Gastroesophageal sphincter (tissue), 4 donors: ENCODE results near the gene PCSK1N. TPM values are rescaled to one million over a fixed set of nuclear protein-coding genes. Genes with fewer than 3 reads are reported as not detected.
A peak's percentile ranks its signal among the peaks of the same experiment; 100 is the strongest.

Experiments
- ATAC-seq: fragments of 150-250 bp; one replicate; pipeline ENCODE4 v1.9.1; 2016; ENCODE audit warnings: mild to moderate bottlenecking, moderate library complexity
- H3K27ac ChIP-seq, 4 donors: fragments of 200-600 bp; sonication (generic) in 3 of 4; 1 replicate in 3 of 4; 2 replicates in 1 of 4; pipeline ENCODE4 v1.5.1; 2016 to 2019
- H3K27me3 ChIP-seq: fragments of 200-600 bp; sonication (generic); one replicate; pipeline ENCODE4 v1.5.1; 2019
- H3K36me3 ChIP-seq, 2 donors: fragments of 200-600 bp; sonication (generic); one replicate each; pipeline ENCODE4 v1.5.1; 2019; ENCODE audit warnings: control low read depth in 1 of 2
- H3K4me1 ChIP-seq, 3 donors: fragments of 200-600 bp; sonication (generic); 1 replicate in 2 of 3; 2 replicates in 1 of 3; pipeline ENCODE4 v1.5.1; 2016 to 2019; ENCODE audit warnings: control low read depth in 2 of 3
- H3K4me3 ChIP-seq, 2 donors: fragments of 200-600 bp; sonication (generic); one replicate each; pipeline ENCODE4 v1.5.1; 2019; ENCODE audit warnings: mild to moderate bottlenecking in 1 of 2, moderate library complexity in 1 of 2
- H3K9me3 ChIP-seq, 3 donors: fragments of 200-600 bp; sonication (generic); one replicate each; pipeline ENCODE4 v1.5.1; 2017 to 2019; ENCODE audit warnings: control low read depth in 2 of 3
- EP300 ChIP-seq: sonication (generic); formaldehyde crosslinking; IDR thresholded peaks from one replicate; pipeline ENCODE4 v1.6.1; 2017; ENCODE audit warnings: antibody characterized with exemption, mild to moderate bottlenecking
- POLR2A ChIP-seq, 2 donors: fragments of 450-650 bp; IDR thresholded peaks; one replicate each; pipeline ENCODE4 v1.6.1; 2017; ENCODE audit warnings: antibody characterized with exemption in 2 of 2, mild to moderate bottlenecking in 2 of 2, moderate library complexity in 1 of 2
- POLR2AphosphoS5 ChIP-seq: sonication (generic); formaldehyde crosslinking; IDR thresholded peaks from one replicate; pipeline ENCODE4 v1.6.1; 2017; ENCODE audit warnings: antibody characterized with exemption
- WGBS, 2 donors: methylation state at CpG; one replicate each; pipeline ENCODE4 v1.1.5; 2018; ENCODE audit warnings: low coverage in 1 of 2; 5-methylcytosine and 5-hydroxymethylcytosine counted together
- total RNA-seq, 4 donors: library from RNA; depleted of rRNA; stranded (reverse); fragments of >200 nt; gene quantifications; one replicate each; pipeline ENCODE4 v1.1.0, GENCODE V29; 2016
- TF ChIP-seq, protein P1 (sequence below), 4 experiments: fragments of 200-600 bp in 2 of 4; fragments of 450-650 bp in 2 of 4; sonication (generic) in 1 of 4; IDR thresholded peaks; one replicate each; pipeline ENCODE4 v1.5.1; 2017 to 2019; ENCODE audit warnings: antibody characterized with exemption in 4 of 4, mild to moderate bottlenecking in 2 of 4, moderate library complexity in 2 of 4

Gene PCSK1N
- total RNA-seq, 4 donors from 2014 or later = 2.3 to 10.6 (median 5.5) TPM

DNA sequence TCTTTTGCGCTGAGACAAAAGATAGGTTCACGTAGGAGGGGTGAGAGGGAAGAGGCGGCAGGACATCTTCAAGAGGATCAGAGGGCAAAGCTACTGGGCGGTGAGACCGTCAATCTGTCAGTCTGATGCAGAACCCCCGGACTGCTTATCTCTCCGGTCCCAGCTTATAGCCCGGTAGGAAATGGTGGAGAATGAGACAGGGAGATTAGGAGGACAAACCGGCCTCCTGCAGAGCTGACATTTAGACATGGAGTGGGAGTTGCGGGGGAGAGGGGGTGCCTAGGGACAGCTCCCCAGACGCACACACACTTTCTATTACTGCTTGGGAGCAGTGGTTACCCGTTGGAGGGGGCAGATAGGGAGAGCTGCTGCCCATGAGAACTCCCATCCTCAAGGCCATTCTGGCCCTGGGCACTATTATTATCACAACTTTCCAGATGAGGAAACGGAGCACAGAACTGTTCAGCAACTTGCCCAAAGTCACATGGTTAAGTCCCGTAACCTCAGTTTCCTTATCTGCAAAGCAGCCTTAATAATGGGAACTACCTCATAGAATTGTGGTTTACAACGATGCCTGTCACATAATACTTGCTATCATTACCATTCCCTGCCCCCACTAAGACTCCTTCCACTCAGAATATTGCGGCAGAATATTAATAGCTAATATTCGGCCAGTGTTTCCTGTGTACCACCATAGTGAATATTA is 34.7 kb downstream of the PCSK1N start:
- WGBS, 2 donors = 27 to 47% methylated on average over 2 to 5 of the region's 17 CpGs
- H3K9me3 ChIP-seq = no peaks in the 10 kb centered on the region
- peak overlapping the region; percentile 76 to 91 (median 88) for H3K27ac ChIP-seq
- H3K4me3 ChIP-seq = peak overlapping the region; percentile 52 to 62
- peaks cover 0 to 16% of the 10 kb centered on the region in 2 donors for H3K36me3 ChIP-seq
- no peak for ATAC-seq
- no peak for TF ChIP-seq POLR2AphosphoS5
- TF ChIP-seq, protein P1, sequence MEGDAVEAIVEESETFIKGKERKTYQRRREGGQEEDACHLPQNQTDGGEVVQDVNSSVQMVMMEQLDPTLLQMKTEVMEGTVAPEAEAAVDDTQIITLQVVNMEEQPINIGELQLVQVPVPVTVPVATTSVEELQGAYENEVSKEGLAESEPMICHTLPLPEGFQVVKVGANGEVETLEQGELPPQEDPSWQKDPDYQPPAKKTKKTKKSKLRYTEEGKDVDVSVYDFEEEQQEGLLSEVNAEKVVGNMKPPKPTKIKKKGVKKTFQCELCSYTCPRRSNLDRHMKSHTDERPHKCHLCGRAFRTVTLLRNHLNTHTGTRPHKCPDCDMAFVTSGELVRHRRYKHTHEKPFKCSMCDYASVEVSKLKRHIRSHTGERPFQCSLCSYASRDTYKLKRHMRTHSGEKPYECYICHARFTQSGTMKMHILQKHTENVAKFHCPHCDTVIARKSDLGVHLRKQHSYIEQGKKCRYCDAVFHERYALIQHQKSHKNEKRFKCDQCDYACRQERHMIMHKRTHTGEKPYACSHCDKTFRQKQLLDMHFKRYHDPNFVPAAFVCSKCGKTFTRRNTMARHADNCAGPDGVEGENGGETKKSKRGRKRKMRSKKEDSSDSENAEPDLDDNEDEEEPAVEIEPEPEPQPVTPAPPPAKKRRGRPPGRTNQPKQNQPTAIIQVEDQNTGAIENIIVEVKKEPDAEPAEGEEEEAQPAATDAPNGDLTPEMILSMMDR (IDR thresholded peaks at IDR 0.05) = no peak
- TF ChIP-seq POLR2A (IDR thresholded peaks at IDR 0.05) = no peak
- no peak for TF ChIP-seq EP300
- no peaks in the 10 kb centered on the region for H3K27me3 ChIP-seq
- H3K4me1 ChIP-seq = peaks cover 0 to 16% (median 0%) of the 10 kb centered on the region in 3 donors

DNA sequence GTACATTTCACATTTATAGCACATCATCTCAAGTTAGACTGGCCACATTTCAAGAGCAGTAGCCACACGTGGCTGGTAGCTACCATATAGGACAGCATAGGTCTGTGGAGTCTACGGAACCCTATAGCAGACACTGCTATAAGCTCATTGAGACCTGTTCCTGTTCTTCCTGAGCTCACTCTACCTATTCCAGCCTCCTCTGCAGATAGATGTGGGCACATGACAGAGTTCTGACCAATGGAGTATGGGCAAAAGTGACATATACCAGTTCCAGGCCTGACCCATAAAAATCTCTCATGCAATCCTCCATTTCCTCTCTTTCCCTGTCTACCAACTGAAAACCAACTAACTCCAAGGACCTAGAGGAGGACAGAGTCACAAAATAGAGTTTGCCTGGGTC is 37.1 kb downstream of the PCSK1N start:
- no peak overlapping the region for H3K27ac ChIP-seq
- no peaks in the 10 kb centered on the region for H3K36me3 ChIP-seq
- peaks cover 0 to 15% (median 0%) of the 10 kb centered on the region in 3 donors for H3K4me1 ChIP-seq
- no peak overlapping the region for H3K4me3 ChIP-seq
- 40 to 79% methylated on average over 1 to 2 of the region's 2 CpGs for WGBS, 2 donors
- no peak for ATAC-seq
- TF ChIP-seq POLR2AphosphoS5 (no peak), POLR2A (IDR thresholded peaks at IDR 0.05) (no peak), EP300 (no peak)
- TF ChIP-seq, protein P1 (IDR thresholded peaks at IDR 0.05) = no peak
- no peaks in the 10 kb centered on the region for H3K9me3 ChIP-seq
- no peaks in the 10 kb centered on the region for H3K27me3 ChIP-seq

DNA sequence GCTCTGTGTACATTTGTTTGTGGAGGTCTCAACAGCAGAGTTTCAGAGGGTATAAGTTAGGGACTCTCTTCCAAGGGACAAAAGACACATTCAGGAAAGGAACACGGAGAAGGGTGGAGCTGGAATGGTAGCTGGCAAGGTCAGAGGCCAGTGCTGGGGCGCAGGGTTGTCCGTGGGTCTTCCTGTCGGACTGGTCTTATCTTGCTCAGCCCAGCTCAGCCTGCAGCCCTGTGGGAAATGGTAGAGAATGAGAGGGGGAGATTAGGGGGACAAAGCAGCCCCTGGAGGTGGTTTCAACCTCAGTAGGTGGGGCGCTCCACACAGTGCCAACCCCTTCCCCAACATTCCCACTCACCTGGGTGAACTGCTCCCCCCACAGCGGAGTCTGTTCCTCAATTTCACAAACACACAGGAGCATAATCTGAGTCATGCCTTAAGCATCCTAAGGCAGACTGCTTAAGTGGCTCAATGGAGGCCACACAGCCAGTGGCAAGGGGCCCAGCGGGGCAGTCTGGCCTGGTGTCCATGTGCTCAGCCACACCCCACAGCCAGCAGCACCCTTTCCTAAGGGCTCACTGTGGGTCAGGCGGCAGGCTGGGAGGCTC is 40.4 kb downstream of the PCSK1N start:
- no peak overlapping the region for H3K4me3 ChIP-seq
- H3K27me3 ChIP-seq = no peaks in the 10 kb centered on the region
- no peak overlapping the region for H3K27ac ChIP-seq
- H3K4me1 ChIP-seq = no peaks in the 10 kb centered on the region
- H3K9me3 ChIP-seq = no peaks in the 10 kb centered on the region
- no peak for ATAC-seq
- H3K36me3 ChIP-seq = no peaks in the 10 kb centered on the region
- WGBS, 2 donors = 37 to 62% methylated on average over 4 to 5 of the region's 8 CpGs
- no peak for TF ChIP-seq EP300

DNA sequence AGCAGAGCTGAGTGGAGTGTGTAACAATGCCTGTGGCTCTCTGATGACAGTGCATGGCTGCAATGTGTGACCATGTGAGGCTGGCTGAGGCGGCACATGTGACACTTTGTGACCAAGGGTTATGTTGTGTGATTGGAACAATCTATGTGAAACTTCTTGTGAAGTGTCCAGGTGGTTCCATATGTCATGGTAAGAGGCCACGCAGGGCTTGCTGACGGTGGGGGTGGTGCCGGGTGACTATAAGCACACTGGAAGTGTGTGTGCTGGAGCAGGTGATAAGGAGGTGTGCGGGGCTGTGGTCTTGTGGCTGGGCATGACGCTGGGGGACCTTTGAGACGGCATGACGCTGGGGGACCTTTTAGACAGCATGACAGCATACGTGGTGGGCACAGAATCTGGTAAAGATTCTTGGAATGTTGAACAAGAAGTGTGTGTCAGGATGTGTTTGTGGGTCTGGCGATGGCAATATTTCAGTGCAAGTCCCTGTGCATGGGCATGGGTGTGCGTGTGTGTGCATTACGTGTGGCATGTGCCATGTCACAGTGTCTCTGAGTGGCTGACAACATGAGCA is 41.0 kb downstream of the PCSK1N start:
- H3K36me3 ChIP-seq = no peaks in the 10 kb centered on the region
- H3K9me3 ChIP-seq = no peaks in the 10 kb centered on the region
- no peaks in the 10 kb centered on the region for H3K27me3 ChIP-seq
- 75 to 100% methylated on average over 4 to 12 of the region's 12 CpGs for WGBS, 2 donors
- no peaks in the 10 kb centered on the region for H3K4me1 ChIP-seq
- H3K27ac ChIP-seq = no peak overlapping the region
- no peak for TF ChIP-seq POLR2A (IDR thresholded peaks at IDR 0.05)
- TF ChIP-seq POLR2AphosphoS5 = no peak
- TF ChIP-seq, protein P1 (IDR thresholded peaks at IDR 0.05) = no peak
- TF ChIP-seq EP300 = no peak
- ATAC-seq = no peak
- no peak overlapping the region for H3K4me3 ChIP-seq

DNA sequence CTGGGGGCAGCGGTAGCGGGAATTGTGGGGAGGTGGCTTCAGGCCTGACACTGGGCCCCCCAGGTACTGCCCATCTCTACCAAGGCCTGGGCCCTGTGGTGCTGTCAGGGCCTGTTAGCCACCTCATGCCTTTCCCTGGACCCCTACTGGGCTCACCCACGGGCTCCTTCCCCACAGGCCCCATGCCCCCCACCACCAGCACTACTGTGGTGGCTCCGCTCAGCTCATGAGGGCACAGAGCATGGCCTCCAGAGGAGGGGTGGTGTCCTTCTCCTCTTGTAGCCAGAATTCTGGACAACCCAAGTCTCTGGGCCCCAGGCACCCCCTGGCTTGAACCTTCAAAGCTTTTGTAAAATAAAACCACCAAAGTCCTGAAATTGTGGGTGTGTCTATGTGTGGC is 41.5 kb downstream of the PCSK1N start:
- WGBS, 2 donors = no CpG with 5 or more reads among the region's 4 CpGs

More for the DNA sequence above, 41.5 kb downstream of the PCSK1N start:
- H3K9me3 ChIP-seq = no peaks in the 10 kb centered on the region
- no peaks in the 10 kb centered on the region for H3K4me1 ChIP-seq
- no peak overlapping the region for H3K27ac ChIP-seq
- no peak for TF ChIP-seq POLR2A (IDR thresholded peaks at IDR 0.05)
- TF ChIP-seq, protein P1 (IDR thresholded peaks at IDR 0.05) = no peak
- no peak for TF ChIP-seq POLR2AphosphoS5
- TF ChIP-seq EP300 = no peak
- ATAC-seq = no peak
- H3K36me3 ChIP-seq = no peaks in the 10 kb centered on the region
- no peaks in the 10 kb centered on the region for H3K27me3 ChIP-seq
- H3K4me3 ChIP-seq = no peak overlapping the region
